ENCODE measurements around the gene PCDHGB3.
"Not testable (repeated sequence)": the region's sequence is repeated elsewhere in the genome, so short reads cannot be mapped to it uniquely, and the experiment has no call there.

The PCDHGB3 gene

GRCh38 chr5:141343242-141343952 is 26.6 kb upstream of the PCDHGB3 start, which contains the start of gene PCDHGA3:
Gene PCDHGA3 (plus strand): TSS chr5:141343829. CDS start chr5:141344034, 205 bp downstream.
- Histone ChIP-seq H3K27me3 (replicated peaks; ENCODE audit: control insufficient read depth, insufficient read depth, low read length, poor library complexity, severe bottlenecking) (peaks cover 12% of the 10 kb centered on the region), H3K36me3 (ENCODE audit: control insufficient read depth, insufficient read depth, low read length) (no peaks in the 10 kb centered on the region), H3K9me3 (ENCODE audit: control insufficient read depth, low read length) (no peaks in the 10 kb centered on the region), H3K4me1 (ENCODE audit: control insufficient read depth, insufficient read depth, low read length, poor library complexity, severe bottlenecking) (no peaks in the 10 kb centered on the region), H3K27ac (ENCODE audit: insufficient read depth, low read length, poor library complexity, severe bottlenecking) (no peak within 1 kb of the TSS), H3K4me3 (ENCODE audit: insufficient read depth, low read depth, low read length, poor library complexity, severe bottlenecking) (no peak within 1 kb of the TSS)
- DNase-seq, result no peak

DNA sequence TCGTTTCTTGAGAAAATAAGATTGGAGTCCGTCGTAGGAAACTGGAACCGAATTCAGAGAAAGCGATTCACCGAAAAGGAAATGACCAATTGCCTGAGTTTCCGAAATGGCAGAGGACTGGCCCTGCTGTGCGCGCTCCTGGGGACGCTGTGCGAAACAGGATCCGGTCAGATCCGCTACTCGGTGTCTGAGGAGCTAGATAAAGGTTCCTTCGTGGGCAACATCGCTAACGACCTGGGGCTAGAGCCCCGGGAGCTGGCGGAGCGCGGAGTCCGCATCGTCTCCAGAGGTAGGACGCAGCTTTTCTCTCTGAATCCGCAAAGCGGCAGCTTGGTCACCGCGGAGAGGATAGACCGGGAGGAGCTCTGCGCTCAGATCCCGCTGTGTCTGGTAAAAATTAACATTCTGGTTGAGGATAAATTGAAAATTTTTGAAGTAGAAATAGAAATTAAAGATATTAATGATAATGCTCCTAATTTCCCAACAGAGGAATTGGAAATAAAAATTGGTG is 26.0 kb upstream of the PCDHGB3 start:
- no peaks in the 10 kb centered on the region for H3K9me3 ChIP-seq (ENCODE audit: control insufficient read depth, low read length)
- H3K27me3 ChIP-seq (replicated peaks; ENCODE audit: control insufficient read depth, insufficient read depth, low read length, poor library complexity, severe bottlenecking), result peaks cover 10% of the 10 kb centered on the region
- H3K4me3 ChIP-seq (ENCODE audit: insufficient read depth, low read depth, low read length, poor library complexity, severe bottlenecking), result no peak overlapping the region
- H3K36me3 ChIP-seq (ENCODE audit: control insufficient read depth, insufficient read depth, low read length), result no peaks in the 10 kb centered on the region
- no peaks in the 10 kb centered on the region for H3K4me1 ChIP-seq (ENCODE audit: control insufficient read depth, insufficient read depth, low read length, poor library complexity, severe bottlenecking)
- DNase-seq, result no peak
- no peak overlapping the region for H3K27ac ChIP-seq (ENCODE audit: insufficient read depth, low read length, poor library complexity, severe bottlenecking)

GRCh38 chr5:141345327-141345726 is 24.7 kb upstream of the PCDHGB3 start:
- Histone ChIP-seq H3K9me3 (ENCODE audit: control insufficient read depth, low read length) (no peaks in the 10 kb centered on the region), H3K27me3 (replicated peaks; ENCODE audit: control insufficient read depth, insufficient read depth, low read length, poor library complexity, severe bottlenecking) (peaks cover 12% of the 10 kb centered on the region), H3K27ac (ENCODE audit: insufficient read depth, low read length, poor library complexity, severe bottlenecking) (no peak overlapping the region), H3K36me3 (ENCODE audit: control insufficient read depth, insufficient read depth, low read length) (no peaks in the 10 kb centered on the region), H3K4me1 (ENCODE audit: control insufficient read depth, insufficient read depth, low read length, poor library complexity, severe bottlenecking) (no peaks in the 10 kb centered on the region), H3K4me3 (ENCODE audit: insufficient read depth, low read depth, low read length, poor library complexity, severe bottlenecking) (no peak overlapping the region)
- DNase-seq, result no peak

- not testable (repeated sequence) for H3K4me1 ChIP-seq (ENCODE audit: control insufficient read depth, insufficient read depth, low read length, poor library complexity, severe bottlenecking); H3K9me3 ChIP-seq (ENCODE audit: control insufficient read depth, low read length); DNase-seq; H3K4me3 ChIP-seq (ENCODE audit: insufficient read depth, low read depth, low read length, poor library complexity, severe bottlenecking); H3K27ac ChIP-seq (ENCODE audit: insufficient read depth, low read length, poor library complexity, severe bottlenecking); H3K36me3 ChIP-seq (ENCODE audit: control insufficient read depth, insufficient read depth, low read length)
- peaks cover 12% of the 10 kb centered on the region for H3K27me3 ChIP-seq (replicated peaks; ENCODE audit: control insufficient read depth, insufficient read depth, low read length, poor library complexity, severe bottlenecking)
Measured at GRCh38 chr5:141346017-141346416, 24.0 kb upstream of the PCDHGB3 start.

GRCh38 chr5:141349917-141350619 is 20.0 kb upstream of the PCDHGB3 start, which contains the start of gene PCDHGB1:
Gene PCDHGB1 (plus strand): TSS chr5:141350099. CDS start chr5:141350261, 162 bp downstream.
- H3K27me3 ChIP-seq (replicated peaks; ENCODE audit: control insufficient read depth, insufficient read depth, low read length, poor library complexity, severe bottlenecking), result peaks cover 10% of the 10 kb centered on the region
- no peaks in the 10 kb centered on the region for H3K36me3 ChIP-seq (ENCODE audit: control insufficient read depth, insufficient read depth, low read length)
- H3K4me3 ChIP-seq (ENCODE audit: insufficient read depth, low read depth, low read length, poor library complexity, severe bottlenecking), result no peak within 1 kb of the TSS
- H3K9me3 ChIP-seq (ENCODE audit: control insufficient read depth, low read length), result no peaks in the 10 kb centered on the region
- H3K27ac ChIP-seq (ENCODE audit: insufficient read depth, low read length, poor library complexity, severe bottlenecking), result no peak within 1 kb of the TSS
- H3K4me1 ChIP-seq (ENCODE audit: control insufficient read depth, insufficient read depth, low read length, poor library complexity, severe bottlenecking), result no peaks in the 10 kb centered on the region
- DNase-seq, result peak in 1 of 3 donors; percentile 12

DNA sequence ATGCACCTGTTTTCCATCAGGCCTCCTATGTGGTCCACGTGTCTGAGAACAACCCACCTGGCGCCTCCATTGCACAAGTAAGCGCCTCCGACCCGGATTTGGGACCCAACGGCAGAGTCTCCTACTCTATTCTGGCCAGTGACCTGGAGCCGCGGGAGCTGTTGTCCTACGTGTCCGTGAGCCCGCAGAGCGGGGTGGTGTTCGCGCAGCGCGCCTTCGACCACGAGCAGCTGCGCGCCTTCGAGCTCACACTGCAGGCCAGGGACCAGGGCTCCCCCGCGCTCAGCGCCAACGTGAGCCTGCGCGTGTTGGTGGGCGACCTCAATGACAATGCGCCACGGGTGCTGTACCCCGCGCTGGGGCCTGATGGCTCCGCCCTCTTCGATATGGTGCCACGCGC is 18.5 kb upstream of the PCDHGB3 start:
- peaks cover 8% of the 10 kb centered on the region for H3K27me3 ChIP-seq (replicated peaks; ENCODE audit: control insufficient read depth, insufficient read depth, low read length, poor library complexity, severe bottlenecking)
- no peak overlapping the region for H3K4me3 ChIP-seq (ENCODE audit: insufficient read depth, low read depth, low read length, poor library complexity, severe bottlenecking)
- H3K27ac ChIP-seq (ENCODE audit: insufficient read depth, low read length, poor library complexity, severe bottlenecking), result no peak overlapping the region
- H3K4me1 ChIP-seq (ENCODE audit: control insufficient read depth, insufficient read depth, low read length, poor library complexity, severe bottlenecking), result no peaks in the 10 kb centered on the region
- DNase-seq, result no peak
- no peaks in the 10 kb centered on the region for H3K9me3 ChIP-seq (ENCODE audit: control insufficient read depth, low read length)
- no peaks in the 10 kb centered on the region for H3K36me3 ChIP-seq (ENCODE audit: control insufficient read depth, insufficient read depth, low read length)

- Histone ChIP-seq H3K4me1 (ENCODE audit: control insufficient read depth, insufficient read depth, low read length, poor library complexity, severe bottlenecking) (no peaks in the 10 kb centered on the region), H3K9me3 (ENCODE audit: control insufficient read depth, low read length) (no peaks in the 10 kb centered on the region), H3K4me3 (ENCODE audit: insufficient read depth, low read depth, low read length, poor library complexity, severe bottlenecking) (peak within 1 kb of the TSS; percentile 13), H3K27me3 (replicated peaks; ENCODE audit: control insufficient read depth, insufficient read depth, low read length, poor library complexity, severe bottlenecking) (peaks cover 5% of the 10 kb centered on the region), H3K27ac (ENCODE audit: insufficient read depth, low read length, poor library complexity, severe bottlenecking) (no peak within 1 kb of the TSS), H3K36me3 (ENCODE audit: control insufficient read depth, insufficient read depth, low read length) (no peaks in the 10 kb centered on the region)
- no peak for DNase-seq
Measured at GRCh38 chr5:141354900-141355469, 15.1 kb upstream of the PCDHGB3 start, which contains the start of gene PCDHGA4. Gene PCDHGA4 (plus strand): TSS chr5:141355021. CDS start chr5:141355108, 87 bp downstream.

GRCh38 chr5:141355641-141356040 is 14.4 kb upstream of the PCDHGB3 start:
- no peak overlapping the region for H3K4me3 ChIP-seq (ENCODE audit: insufficient read depth, low read depth, low read length, poor library complexity, severe bottlenecking)
- H3K4me1 ChIP-seq (ENCODE audit: control insufficient read depth, insufficient read depth, low read length, poor library complexity, severe bottlenecking), result no peaks in the 10 kb centered on the region
- no peak for DNase-seq
- H3K9me3 ChIP-seq (ENCODE audit: control insufficient read depth, low read length), result no peaks in the 10 kb centered on the region
- H3K27ac ChIP-seq (ENCODE audit: insufficient read depth, low read length, poor library complexity, severe bottlenecking), result no peak overlapping the region
- H3K27me3 ChIP-seq (replicated peaks; ENCODE audit: control insufficient read depth, insufficient read depth, low read length, poor library complexity, severe bottlenecking), result peaks cover 5% of the 10 kb centered on the region
- H3K36me3 ChIP-seq (ENCODE audit: control insufficient read depth, insufficient read depth, low read length), result no peaks in the 10 kb centered on the region

DNA sequence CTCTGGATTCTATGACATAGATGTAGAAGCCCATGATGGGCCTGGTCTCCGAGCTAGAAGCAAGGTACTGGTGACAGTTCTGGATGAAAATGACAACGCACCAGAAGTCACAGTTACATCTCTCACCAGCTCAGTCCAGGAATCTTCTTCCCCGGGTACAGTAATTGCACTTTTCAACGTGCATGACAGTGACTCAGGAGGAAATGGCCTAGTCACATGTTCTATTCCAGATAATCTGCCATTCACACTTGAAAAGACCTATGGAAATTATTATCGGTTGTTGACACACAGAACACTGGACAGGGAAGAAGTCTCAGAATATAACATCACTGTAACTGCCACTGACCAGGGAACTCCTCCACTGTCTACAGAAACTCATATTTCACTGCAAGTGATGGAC is 13.9 kb upstream of the PCDHGB3 start:
- Histone ChIP-seq H3K9me3 (ENCODE audit: control insufficient read depth, low read length) (no peaks in the 10 kb centered on the region), H3K4me3 (ENCODE audit: insufficient read depth, low read depth, low read length, poor library complexity, severe bottlenecking) (no peak overlapping the region), H3K4me1 (ENCODE audit: control insufficient read depth, insufficient read depth, low read length, poor library complexity, severe bottlenecking) (no peaks in the 10 kb centered on the region), H3K36me3 (ENCODE audit: control insufficient read depth, insufficient read depth, low read length) (no peaks in the 10 kb centered on the region), H3K27me3 (replicated peaks; ENCODE audit: control insufficient read depth, insufficient read depth, low read length, poor library complexity, severe bottlenecking) (peaks cover 5% of the 10 kb centered on the region), H3K27ac (ENCODE audit: insufficient read depth, low read length, poor library complexity, severe bottlenecking) (no peak overlapping the region)
- no peak for DNase-seq

- no peak for DNase-seq
- no peak overlapping the region for H3K4me3 ChIP-seq (ENCODE audit: insufficient read depth, low read depth, low read length, poor library complexity, severe bottlenecking)
- no peaks in the 10 kb centered on the region for H3K36me3 ChIP-seq (ENCODE audit: control insufficient read depth, insufficient read depth, low read length)
- no peaks in the 10 kb centered on the region for H3K9me3 ChIP-seq (ENCODE audit: control insufficient read depth, low read length)
- H3K4me1 ChIP-seq (ENCODE audit: control insufficient read depth, insufficient read depth, low read length, poor library complexity, severe bottlenecking), result no peaks in the 10 kb centered on the region
- no peak overlapping the region for H3K27ac ChIP-seq (ENCODE audit: insufficient read depth, low read length, poor library complexity, severe bottlenecking)
- H3K27me3 ChIP-seq (replicated peaks; ENCODE audit: control insufficient read depth, insufficient read depth, low read length, poor library complexity, severe bottlenecking), result peaks cover 5% of the 10 kb centered on the region
Measured at GRCh38 chr5:141356950-141357349, 13.1 kb upstream of the PCDHGB3 start.
